Measurements from ENCODE around the gene WIPF3.

Gene WIPF3

GRCh38 chr7:29806208-29806994, at the start of gene WIPF3:
Gene WIPF3, plus strand, starts transcription at chr7:29806508. Its CDS starts 28,217 bp downstream, at chr7:29834725.
- peak; percentile 33 for DNase-seq (ENCODE audit: low spot score)

GRCh38 chr7:29763266-29763665, 43.0 kb upstream of the WIPF3 start:
- DNase-seq (ENCODE audit: low spot score), result no peak

- peak; percentile 11 for DNase-seq (ENCODE audit: low spot score)
Observed at GRCh38 chr7:29764227-29764626, 42.1 kb upstream of the WIPF3 start.

GRCh38 chr7:29765490-29765889, 40.8 kb upstream of the WIPF3 start:
- no peak for DNase-seq (ENCODE audit: low spot score)

- DNase-seq (ENCODE audit: low spot score), result no peak
Observed at GRCh38 chr7:29770371-29770770, 35.9 kb upstream of the WIPF3 start.

GRCh38 chr7:29771081-29771816, 35.1 kb upstream of the WIPF3 start:
- DNase-seq (ENCODE audit: low spot score), result no peak

- DNase-seq (ENCODE audit: low spot score), result no peak
Observed at GRCh38 chr7:29779017-29779416, 27.3 kb upstream of the WIPF3 start.

GRCh38 chr7:29780346-29780745, 26.0 kb upstream of the WIPF3 start:
- no peak for DNase-seq (ENCODE audit: low spot score)

- DNase-seq (ENCODE audit: low spot score), result no peak
Observed at GRCh38 chr7:29783671-29784070, 22.6 kb upstream of the WIPF3 start.

- DNase-seq (ENCODE audit: low spot score), result no peak
Observed at GRCh38 chr7:29793507-29793906, 12.8 kb upstream of the WIPF3 start.

- no peak for DNase-seq (ENCODE audit: low spot score)
Observed at GRCh38 chr7:29794959-29795629, 11.2 kb upstream of the WIPF3 start.

GRCh38 chr7:29795696-29796580, 10.4 kb upstream of the WIPF3 start:
- no peak for DNase-seq (ENCODE audit: low spot score)

GRCh38 chr7:29797112-29797944, 9.0 kb upstream of the WIPF3 start:
- DNase-seq (ENCODE audit: low spot score), result peak; percentile 58

GRCh38 chr7:29798422-29798821, 7.9 kb upstream of the WIPF3 start:
- DNase-seq (ENCODE audit: low spot score), result no peak

GRCh38 chr7:29801929-29802328, 4.4 kb upstream of the WIPF3 start:
- DNase-seq (ENCODE audit: low spot score), result no peak

GRCh38 chr7:29805031-29805430, 1.3 kb upstream of the WIPF3 start:
- no peak for DNase-seq (ENCODE audit: low spot score)

GRCh38 chr7:29805886-29806207, 461 bp upstream of the WIPF3 start:
- no peak for DNase-seq (ENCODE audit: low spot score)

- DNase-seq (ENCODE audit: low spot score), result peak; percentile 58
Observed at GRCh38 chr7:29806995-29807841, 910 bp downstream of the WIPF3 start.

GRCh38 chr7:29808075-29808801, 1.9 kb downstream of the WIPF3 start:
- DNase-seq (ENCODE audit: low spot score), result peak; percentile 9

Data from kidney tubule cell (primary cell).